Gastrocnemius medialis (tissue), 4 donors: ENCODE results near the gene KRT12.

Experiments used
- POLR2A ChIP-seq, 2 donors: fragments of 450-650 bp; IDR thresholded peaks; one replicate each; pipeline ENCODE4 v1.6.1; 2017; ENCODE audit warnings: antibody characterized with exemption in 2 of 2, mild to moderate bottlenecking in 2 of 2, moderate library complexity in 2 of 2
- TF ChIP-seq, protein P1 (sequence below), 5 experiments: fragments of 450-650 bp in 3 of 5; fragments of 200-600 bp in 2 of 5; sonication (generic) in 2 of 5; IDR thresholded peaks in 4 of 5; conservative IDR thresholded peaks in 1 of 5; 1 replicate in 4 of 5; 2 replicates in 1 of 5; pipeline ENCODE4 v1.5.1; 2016 to 2019; ENCODE audit warnings: antibody characterized with exemption in 5 of 5, mild to moderate bottlenecking in 3 of 5, moderate library complexity in 3 of 5

DNA sequence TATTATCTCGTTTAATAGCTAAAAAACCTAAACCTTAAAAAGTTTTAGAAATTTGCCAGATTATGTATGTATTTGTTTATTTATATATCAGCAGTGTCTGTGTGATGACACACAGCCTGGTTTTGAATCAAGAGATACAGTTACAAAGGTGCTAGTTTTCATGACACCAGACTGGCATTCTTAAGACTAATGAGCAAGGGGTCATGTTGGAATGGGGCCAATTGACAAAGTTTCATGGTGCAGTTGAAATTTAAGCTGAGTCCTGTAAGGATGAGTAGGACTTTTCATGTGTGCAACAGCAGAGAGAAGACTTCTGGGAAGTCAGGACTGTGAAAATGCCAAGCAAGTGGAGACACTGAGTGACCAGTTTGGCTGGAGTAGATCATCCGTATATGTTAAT is 41.4 kb downstream of the KRT12 start:
- TF ChIP-seq, protein P1, sequence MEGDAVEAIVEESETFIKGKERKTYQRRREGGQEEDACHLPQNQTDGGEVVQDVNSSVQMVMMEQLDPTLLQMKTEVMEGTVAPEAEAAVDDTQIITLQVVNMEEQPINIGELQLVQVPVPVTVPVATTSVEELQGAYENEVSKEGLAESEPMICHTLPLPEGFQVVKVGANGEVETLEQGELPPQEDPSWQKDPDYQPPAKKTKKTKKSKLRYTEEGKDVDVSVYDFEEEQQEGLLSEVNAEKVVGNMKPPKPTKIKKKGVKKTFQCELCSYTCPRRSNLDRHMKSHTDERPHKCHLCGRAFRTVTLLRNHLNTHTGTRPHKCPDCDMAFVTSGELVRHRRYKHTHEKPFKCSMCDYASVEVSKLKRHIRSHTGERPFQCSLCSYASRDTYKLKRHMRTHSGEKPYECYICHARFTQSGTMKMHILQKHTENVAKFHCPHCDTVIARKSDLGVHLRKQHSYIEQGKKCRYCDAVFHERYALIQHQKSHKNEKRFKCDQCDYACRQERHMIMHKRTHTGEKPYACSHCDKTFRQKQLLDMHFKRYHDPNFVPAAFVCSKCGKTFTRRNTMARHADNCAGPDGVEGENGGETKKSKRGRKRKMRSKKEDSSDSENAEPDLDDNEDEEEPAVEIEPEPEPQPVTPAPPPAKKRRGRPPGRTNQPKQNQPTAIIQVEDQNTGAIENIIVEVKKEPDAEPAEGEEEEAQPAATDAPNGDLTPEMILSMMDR (IDR thresholded peaks at IDR 0.05 in 4 of 5, conservative IDR thresholded peaks at IDR 0.05 in 1 of 5), result no peak
- no peak for TF ChIP-seq POLR2A (IDR thresholded peaks at IDR 0.05)
